ENCODE results near the gene KDM4B. TPM values are rescaled to one million over a fixed set of nuclear protein-coding genes. Genes with fewer than 3 reads are reported as not detected.

The KDM4B gene
- total RNA-seq, 2 experiments from 2014 or later = 55.9 to 60.8 TPM

DNA sequence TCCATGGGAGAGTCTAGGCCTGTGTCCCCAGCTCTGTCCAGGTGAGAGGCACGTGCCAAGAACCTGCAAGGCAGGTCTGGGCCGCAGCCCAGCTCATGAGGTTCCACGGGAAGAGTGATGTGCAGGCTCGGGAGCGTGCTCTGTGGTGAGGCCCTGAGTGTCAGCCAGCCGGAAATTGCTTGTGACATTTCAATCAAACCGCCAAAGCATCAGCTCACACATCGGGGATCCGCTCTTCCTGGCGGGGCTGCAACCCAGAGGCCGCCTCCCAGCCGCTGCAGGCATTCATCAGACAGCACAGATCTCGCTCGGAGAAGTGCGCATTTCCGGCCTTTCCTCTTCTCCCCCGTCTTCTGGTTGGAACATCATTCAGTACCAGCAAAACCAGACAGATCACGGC is 109.3 kb downstream of the KDM4B start:
- no peaks in the 10 kb centered on the region for H3K9me3 Mint-ChIP-seq
- POLR2A ChIA-PET = no interaction called here
- no peak for ATAC-seq (ENCODE audit: low read depth)
- peaks cover 11% of the 10 kb centered on the region for H3K36me3 Mint-ChIP-seq
- H3K4me3 Mint-ChIP-seq = no peak overlapping the region
- no peaks in the 10 kb centered on the region for H3K27me3 Mint-ChIP-seq
- DNase-seq = no peak
- H3K27ac Mint-ChIP-seq = no peak overlapping the region
- peaks cover 21% of the 10 kb centered on the region for H3K4me1 Mint-ChIP-seq

DNA sequence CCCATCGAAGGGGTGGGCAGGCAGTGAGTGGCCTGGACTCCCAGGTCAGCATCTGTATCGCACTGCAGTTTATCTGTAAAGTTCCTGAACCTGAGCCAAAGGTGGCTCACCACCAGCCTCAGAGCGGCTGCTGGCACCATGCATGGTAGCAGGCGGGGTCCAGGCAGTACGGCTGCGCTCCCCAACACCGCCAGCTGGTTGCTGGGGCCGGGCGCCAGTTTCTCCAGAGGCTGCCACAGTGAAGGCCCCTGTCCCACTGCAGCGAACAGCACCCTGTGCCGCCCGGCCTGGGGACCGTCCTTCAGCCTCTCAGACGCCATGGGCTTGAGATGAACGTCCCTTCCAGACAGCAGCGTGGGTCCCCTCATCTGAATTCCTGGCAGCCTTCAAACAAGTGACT is 109.8 kb downstream of the KDM4B start:
- Mint-ChIP-seq H3K4me3 (no peak overlapping the region), H3K4me1 (peaks cover 17% of the 10 kb centered on the region), H3K36me3 (peaks cover 11% of the 10 kb centered on the region), H3K27me3 (no peaks in the 10 kb centered on the region), H3K9me3 (no peaks in the 10 kb centered on the region), H3K27ac (no peak overlapping the region)
- no peak for DNase-seq
- POLR2A ChIA-PET = no interaction called here
- no peak for ATAC-seq (ENCODE audit: low read depth)

DNA sequence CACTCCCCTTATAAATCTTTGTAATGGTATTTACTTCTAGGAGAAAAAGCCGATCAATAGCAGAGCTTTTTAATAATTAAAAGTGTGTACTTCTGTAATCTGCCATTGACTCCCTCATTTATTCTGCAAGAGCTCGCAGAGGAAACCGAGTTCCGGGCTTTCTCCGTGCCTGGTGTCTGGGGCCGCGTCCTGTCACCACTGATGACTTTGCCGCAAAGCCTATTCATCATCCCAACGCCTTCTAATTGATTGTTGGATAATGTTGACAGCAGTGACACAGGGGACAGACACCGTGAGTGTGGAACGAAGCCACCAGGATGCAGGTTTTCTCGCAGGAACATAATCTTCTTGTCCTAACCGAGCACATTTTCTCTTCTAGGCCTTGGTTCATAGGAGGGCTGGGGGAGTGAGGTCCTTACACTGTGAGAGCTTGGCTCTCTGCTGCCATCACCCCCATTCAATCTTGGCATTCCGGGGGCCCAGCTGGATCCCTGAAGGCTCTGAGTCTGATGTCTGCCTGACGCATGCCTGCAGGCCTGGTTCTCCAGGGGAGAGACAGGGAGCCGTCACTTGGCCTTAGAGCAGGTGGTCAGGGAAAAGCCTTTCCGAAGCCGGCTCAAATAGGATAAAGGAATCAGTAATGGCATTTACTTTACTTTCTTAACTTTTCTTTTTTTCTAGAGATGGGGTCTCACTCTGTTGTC is 110.3 kb downstream of the KDM4B start:
- DNase-seq (no peak), ATAC-seq (ENCODE audit: low read depth) (no peak)
- POLR2A ChIA-PET = no interaction called here
- Mint-ChIP-seq H3K4me3 (no peak overlapping the region), H3K27me3 (no peaks in the 10 kb centered on the region), H3K4me1 (peaks cover 13% of the 10 kb centered on the region), H3K36me3 (peaks cover 11% of the 10 kb centered on the region), H3K27ac (no peak overlapping the region), H3K9me3 (no peaks in the 10 kb centered on the region)

DNA sequence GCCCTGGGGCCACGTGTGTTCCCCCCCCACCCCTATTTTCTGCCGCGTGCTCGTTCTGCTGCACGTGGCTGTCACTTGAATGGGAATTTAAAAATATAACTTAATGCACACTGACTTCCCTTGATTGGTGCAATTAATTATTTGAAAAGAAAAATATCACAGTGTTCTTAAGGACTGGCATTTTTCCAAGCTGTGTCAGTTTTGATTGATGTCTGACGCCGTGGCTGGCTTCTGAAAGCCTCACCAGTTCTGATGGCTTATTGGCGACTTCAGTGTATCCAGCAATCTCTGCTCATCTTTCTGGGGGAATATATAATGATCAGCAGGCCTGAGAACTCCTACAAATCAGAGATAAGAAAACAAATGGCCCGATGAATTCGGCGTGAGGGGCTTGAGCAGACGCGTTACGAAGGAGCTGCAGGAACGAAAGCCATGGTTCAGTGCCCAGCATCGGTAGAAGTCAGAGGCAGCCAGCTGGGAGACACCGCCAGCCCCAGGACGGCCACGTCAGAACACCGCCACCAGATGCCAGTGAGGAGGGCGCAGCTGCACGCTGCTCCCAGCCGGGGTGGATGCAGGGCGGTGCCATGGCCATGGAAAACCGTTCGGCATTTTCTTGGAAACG is 111.2 kb downstream of the KDM4B start:
- Mint-ChIP-seq H3K9me3 (no peaks in the 10 kb centered on the region), H3K27me3 (no peaks in the 10 kb centered on the region), H3K4me1 (peaks cover 7% of the 10 kb centered on the region), H3K4me3 (no peak overlapping the region), H3K27ac (no peak overlapping the region), H3K36me3 (peaks cover 10% of the 10 kb centered on the region)
- no peak for DNase-seq
- ATAC-seq (ENCODE audit: low read depth) = no peak
- POLR2A ChIA-PET = no interaction called here

DNA sequence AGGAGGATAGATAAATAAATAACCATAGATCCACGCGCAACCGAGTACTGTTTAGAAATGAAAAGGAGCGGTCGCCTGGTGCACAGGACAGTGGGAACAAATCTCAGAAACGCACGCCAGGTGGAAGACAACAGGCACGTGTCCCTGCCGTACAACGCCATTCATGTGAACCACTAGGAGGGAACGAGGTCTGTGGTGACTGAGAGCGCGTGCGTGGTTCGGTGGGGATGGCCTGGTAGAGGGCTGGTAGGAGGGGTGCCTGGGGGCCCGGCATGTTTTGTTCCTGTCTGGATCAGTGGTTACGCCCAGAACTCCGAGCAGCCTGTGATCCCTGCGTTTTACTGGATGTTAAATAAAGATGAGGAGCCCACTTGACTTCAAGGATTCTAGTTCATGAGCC is 111.9 kb downstream of the KDM4B start:
- H3K4me1 Mint-ChIP-seq = peaks cover 2% of the 10 kb centered on the region
- no peak overlapping the region for H3K27ac Mint-ChIP-seq
- no peaks in the 10 kb centered on the region for H3K27me3 Mint-ChIP-seq
- peaks cover 8% of the 10 kb centered on the region for H3K36me3 Mint-ChIP-seq
- DNase-seq (no peak), ATAC-seq (ENCODE audit: low read depth) (no peak)
- no peaks in the 10 kb centered on the region for H3K9me3 Mint-ChIP-seq
- POLR2A ChIA-PET = no interaction called here
- H3K4me3 Mint-ChIP-seq = no peak overlapping the region

DNA sequence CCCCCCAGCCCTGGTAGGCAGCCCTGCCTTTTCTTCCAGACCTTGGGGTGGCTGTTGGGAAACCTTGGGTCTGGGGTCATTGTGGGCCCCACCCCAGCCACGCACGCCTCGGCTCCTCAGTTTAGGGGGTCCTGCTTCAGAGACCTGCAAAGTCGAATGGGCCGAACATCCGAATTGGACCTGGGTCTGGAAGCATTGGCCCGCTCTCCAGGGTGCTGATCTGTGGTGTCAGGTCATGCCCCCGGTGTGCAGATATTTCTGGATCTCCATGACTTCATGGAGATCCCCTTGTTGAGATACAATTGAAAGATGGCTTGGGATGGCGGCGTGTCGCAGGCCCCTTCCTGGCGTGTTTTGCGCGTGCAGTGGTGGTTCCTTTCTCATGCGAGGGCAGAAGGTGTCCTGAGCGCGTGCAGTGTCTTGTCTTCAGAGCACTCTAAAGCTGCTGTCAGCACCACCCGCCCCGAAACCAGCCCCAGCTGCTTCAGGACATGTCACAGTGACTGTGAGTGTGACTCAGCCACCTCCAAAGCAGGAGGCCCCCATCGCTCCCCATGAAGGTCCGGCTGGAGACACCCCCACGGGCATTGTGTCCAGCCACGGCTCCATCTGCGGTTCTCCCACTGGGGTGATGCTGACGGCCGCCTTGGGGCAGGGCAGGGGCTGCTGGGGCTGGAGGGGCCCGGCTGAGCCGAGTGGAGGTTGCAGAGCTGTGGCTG is 112.7 kb downstream of the KDM4B start:
- Mint-ChIP-seq H3K4me1 (no peaks in the 10 kb centered on the region), H3K36me3 (peaks cover 8% of the 10 kb centered on the region), H3K27ac (no peak overlapping the region), H3K4me3 (no peak overlapping the region), H3K9me3 (no peaks in the 10 kb centered on the region), H3K27me3 (no peaks in the 10 kb centered on the region)
- no peak for DNase-seq
- no peak for ATAC-seq (ENCODE audit: low read depth)
- POLR2A ChIA-PET = no interaction called here

DNA sequence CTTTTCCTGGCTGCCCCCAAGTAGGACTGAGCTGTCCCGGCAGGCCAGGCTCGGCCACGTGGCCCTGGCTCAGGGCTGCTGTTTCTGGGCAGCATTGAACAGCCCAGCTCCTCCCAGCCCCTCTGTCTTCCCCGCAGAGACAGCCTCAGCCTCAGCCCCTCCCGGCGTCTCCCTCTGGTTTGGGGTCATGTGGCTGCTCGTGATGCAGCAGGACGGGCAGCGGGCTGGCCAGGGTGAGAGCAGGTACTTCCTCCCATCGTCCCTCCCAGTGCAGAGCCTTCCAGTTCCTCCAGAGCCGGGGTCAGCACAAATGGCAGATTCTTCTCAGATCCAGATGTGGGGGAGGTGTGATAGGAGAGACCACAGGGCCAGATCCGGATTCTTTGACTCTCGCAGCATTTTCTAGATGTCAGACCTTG is 114.6 kb downstream of the KDM4B start:
- Mint-ChIP-seq H3K36me3 (peaks cover 8% of the 10 kb centered on the region), H3K27ac (no peak overlapping the region), H3K4me1 (no peaks in the 10 kb centered on the region), H3K9me3 (no peaks in the 10 kb centered on the region), H3K4me3 (no peak overlapping the region), H3K27me3 (no peaks in the 10 kb centered on the region)
- POLR2A ChIA-PET = no interaction called here
- DNase-seq (no peak), ATAC-seq (ENCODE audit: low read depth) (no peak)

DNA sequence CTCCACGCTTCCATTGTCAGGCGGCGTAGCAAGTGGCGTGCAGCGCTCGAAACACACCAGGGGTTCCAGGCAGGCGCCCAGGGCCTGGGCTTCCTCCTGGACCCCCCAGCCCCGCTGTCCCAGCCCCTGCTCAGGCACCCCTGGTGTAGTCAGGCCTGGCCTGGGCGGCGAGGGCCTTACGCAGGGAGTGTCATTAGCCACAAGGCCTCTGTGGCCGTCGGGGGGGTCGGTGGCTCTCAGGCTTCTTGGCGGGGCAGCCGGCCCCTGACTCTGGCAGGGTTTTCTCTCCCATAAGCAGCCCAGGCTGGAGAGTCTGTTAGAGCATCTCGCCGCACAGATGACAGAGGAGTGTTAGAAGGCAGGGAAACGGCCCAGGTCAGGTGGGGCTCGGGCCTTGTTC is 116.7 kb downstream of the KDM4B start:
- Mint-ChIP-seq H3K27me3 (no peaks in the 10 kb centered on the region), H3K9me3 (no peaks in the 10 kb centered on the region), H3K4me3 (no peak overlapping the region), H3K36me3 (peaks cover 9% of the 10 kb centered on the region), H3K27ac (no peak overlapping the region), H3K4me1 (no peaks in the 10 kb centered on the region)
- ATAC-seq (ENCODE audit: low read depth) = no peak
- DNase-seq = no peak
- POLR2A ChIA-PET = no interaction called here

DNA sequence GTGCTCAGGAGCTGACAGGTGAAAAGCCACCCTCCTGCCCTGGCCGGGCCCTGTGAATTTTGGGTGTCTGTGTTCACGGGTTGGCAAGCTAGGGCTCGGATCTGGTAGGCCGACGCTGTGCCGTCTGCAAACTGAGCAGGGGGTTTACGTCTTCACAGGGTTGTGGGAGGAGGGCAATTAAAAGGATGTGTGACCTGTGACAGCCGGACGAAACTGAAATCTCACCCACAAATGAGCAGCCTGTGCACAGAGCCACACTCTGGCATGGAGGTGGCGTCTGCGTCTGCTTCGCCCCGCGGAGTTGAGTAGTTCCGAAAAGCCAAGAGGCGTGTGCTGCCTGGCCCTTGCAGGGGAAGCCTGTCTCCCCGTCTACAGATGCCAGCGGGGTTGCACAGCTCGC is 117.3 kb downstream of the KDM4B start:
- Mint-ChIP-seq H3K36me3 (peaks cover 5% of the 10 kb centered on the region), H3K9me3 (no peaks in the 10 kb centered on the region), H3K4me1 (no peaks in the 10 kb centered on the region), H3K4me3 (no peak overlapping the region), H3K27me3 (no peaks in the 10 kb centered on the region), H3K27ac (no peak overlapping the region)
- no peak for DNase-seq
- ATAC-seq (ENCODE audit: low read depth) = no peak
- POLR2A ChIA-PET = no interaction called here

DNA sequence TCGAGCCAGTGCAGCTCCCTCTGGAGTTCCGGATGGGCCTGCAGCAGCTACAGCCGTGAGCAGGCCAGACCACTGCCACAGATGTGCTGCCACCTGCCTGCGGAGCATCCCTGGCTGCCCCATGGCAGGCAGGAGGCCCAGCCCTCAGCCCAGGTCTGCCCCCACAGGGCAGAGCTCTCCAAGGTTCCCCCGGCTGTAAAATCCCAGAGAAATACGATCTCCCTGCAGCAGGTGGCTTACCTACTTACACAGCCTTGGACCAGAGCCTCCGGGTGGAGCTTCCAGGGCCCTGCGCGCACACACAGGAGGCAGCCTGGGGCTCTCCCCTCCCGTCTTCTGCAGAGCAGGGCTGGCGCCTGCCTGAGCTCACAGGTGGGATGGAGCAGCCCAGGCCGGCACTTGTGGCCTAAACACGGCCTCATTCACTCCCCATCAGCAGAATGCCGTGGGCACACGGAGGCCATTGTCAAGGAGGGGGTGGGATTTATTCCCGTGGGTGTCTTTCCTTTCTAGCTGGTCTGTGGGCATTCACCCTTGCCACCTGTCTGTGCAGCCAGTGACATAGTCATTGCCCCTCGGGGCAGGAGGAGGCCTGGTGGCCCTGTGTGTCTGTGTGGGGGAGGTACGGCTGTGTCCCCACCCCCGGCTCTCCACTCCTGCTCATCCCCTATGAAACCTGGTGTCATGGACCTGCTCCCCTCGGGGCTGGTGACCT is 118.0 kb downstream of the KDM4B start:
- DNase-seq (no peak), ATAC-seq (ENCODE audit: low read depth) (no peak)
- POLR2A ChIA-PET = no interaction called here
- Mint-ChIP-seq H3K27ac (no peak overlapping the region), H3K4me3 (no peak overlapping the region), H3K27me3 (no peaks in the 10 kb centered on the region), H3K4me1 (peaks cover 1% of the 10 kb centered on the region), H3K36me3 (peaks cover 5% of the 10 kb centered on the region), H3K9me3 (no peaks in the 10 kb centered on the region)

DNA sequence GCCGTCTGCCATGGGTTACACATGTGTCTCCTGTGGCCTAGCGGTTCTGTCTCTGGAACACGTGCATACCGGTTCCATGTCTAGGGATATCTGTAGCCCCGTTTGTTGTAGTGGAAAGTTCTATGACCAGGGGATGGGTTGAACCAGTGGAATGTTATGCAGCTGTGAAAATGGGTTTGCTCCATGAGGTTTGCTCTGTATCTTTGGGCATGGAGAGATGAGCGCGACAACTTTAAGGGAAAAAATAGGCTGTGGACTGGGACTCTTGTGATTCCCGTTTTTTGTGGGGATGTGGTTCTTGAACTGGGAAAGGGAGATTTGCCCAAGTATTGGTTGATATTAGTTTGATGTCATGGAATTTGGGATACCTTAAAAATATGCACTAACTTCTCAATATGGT is 120.4 kb downstream of the KDM4B start:
- H3K4me3 Mint-ChIP-seq = no peak overlapping the region
- no peaks in the 10 kb centered on the region for H3K9me3 Mint-ChIP-seq
- POLR2A ChIA-PET = no interaction called here
- ATAC-seq (ENCODE audit: low read depth) (no peak), DNase-seq (no peak)
- no peaks in the 10 kb centered on the region for H3K27me3 Mint-ChIP-seq
- H3K36me3 Mint-ChIP-seq = peaks cover 3% of the 10 kb centered on the region
- no peak overlapping the region for H3K27ac Mint-ChIP-seq
- H3K4me1 Mint-ChIP-seq = peaks cover 2% of the 10 kb centered on the region

DNA sequence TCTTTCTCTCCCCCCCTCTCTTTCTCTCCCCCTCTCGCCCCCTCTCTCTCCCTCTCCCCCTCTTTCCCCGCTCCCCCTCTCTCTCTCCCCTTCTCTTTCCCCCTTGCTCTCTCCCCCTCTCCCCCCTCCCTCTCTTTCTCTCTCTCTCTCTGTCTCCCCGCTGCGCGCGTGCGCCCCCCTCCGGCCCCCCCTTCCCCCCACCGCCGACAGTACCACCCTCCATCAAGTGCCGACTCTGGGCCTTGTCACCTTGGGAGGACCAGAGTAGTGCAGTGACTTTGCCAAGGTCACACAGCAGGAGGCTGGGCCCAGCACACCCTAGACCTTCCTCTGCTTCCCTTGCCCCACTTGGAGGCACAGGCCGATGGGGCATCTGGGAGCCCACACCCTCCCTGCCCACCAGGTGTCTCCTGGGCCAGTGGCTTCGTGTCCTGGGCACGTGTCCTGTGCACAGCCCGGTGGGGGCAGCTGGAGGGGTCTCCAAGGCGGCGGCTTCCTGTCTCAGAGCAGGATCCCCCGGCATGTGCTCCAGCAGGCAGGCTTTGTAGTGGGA is 121.6 kb downstream of the KDM4B start:
- H3K36me3 Mint-ChIP-seq = peaks cover 6% of the 10 kb centered on the region
- no peak overlapping the region for H3K4me3 Mint-ChIP-seq
- H3K9me3 Mint-ChIP-seq = no peaks in the 10 kb centered on the region
- no peak for ATAC-seq (ENCODE audit: low read depth)
- H3K27ac Mint-ChIP-seq = no peak overlapping the region
- peaks cover 2% of the 10 kb centered on the region for H3K4me1 Mint-ChIP-seq
- no peaks in the 10 kb centered on the region for H3K27me3 Mint-ChIP-seq
- DNase-seq = no peak
- POLR2A ChIA-PET = no interaction called here

DNA sequence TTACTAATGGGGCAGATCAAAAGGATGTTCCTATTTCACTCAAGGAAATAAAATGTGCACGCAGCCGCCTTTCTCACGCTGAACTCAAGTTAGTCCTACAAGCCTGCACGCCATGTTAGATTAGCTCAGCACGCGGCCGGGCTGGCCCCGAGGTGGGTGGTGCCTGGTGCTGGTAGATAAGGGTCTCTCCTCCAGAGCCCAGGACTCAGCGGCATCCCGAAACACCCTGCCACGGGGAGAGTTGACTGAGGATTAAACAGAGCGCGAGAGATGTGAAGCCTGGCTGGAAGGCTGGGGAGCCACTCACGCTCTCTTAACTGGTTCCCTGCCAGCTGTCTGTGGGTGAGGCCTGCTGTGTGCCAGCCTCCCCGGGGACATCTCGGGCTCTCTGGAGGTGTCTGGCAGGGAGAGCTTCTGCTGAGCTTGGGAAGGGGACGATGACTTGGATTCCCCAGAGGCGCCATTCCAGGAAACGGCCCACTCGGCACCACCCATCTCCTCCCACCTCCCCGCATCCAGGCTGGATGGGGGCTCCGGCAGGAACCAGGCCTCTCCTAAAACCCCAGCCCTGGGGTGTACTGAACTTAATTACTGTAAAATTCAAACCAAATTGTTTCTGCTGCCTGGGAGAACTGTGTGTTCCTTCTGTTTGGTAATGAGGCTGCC is 122.2 kb downstream of the KDM4B start:
- no peaks in the 10 kb centered on the region for H3K9me3 Mint-ChIP-seq
- DNase-seq (no peak), ATAC-seq (ENCODE audit: low read depth) (no peak)
- peaks cover 8% of the 10 kb centered on the region for H3K36me3 Mint-ChIP-seq
- peaks cover 2% of the 10 kb centered on the region for H3K4me1 Mint-ChIP-seq
- no peak overlapping the region for H3K27ac Mint-ChIP-seq
- POLR2A ChIA-PET = no interaction called here
- H3K4me3 Mint-ChIP-seq = no peak overlapping the region
- H3K27me3 Mint-ChIP-seq = no peaks in the 10 kb centered on the region
